ENCODE results near the gene CCSER2.
"Not testable (repeated sequence)": the region's sequence is repeated elsewhere in the genome, so short reads cannot be mapped to it uniquely, and the experiment has no call there.

CCSER2 gene

DNA sequence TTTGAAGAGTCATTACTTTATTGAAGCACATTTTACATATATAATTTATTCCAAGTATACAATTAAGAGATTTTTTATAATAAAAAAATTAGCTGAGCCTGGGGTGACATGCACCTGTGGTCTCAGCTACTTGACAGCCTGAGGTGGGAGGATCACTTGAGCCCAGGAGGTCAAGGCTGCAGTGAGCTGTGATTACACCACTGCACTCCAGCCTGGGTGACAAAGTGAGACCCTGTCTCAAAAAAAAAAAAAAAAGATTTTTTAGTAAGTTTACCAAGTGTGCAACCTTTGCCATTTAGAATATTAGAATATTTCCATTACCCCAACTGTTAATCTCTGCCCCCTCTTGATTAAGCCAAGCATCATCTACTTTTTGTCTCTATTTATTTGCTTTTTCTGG, 196.0 kb downstream of the CCSER2 start:
- Histone ChIP-seq H3K27ac (no peak overlapping the region), H3K4me3 (no peak overlapping the region)
- TF ChIP-seq, protein P1, sequence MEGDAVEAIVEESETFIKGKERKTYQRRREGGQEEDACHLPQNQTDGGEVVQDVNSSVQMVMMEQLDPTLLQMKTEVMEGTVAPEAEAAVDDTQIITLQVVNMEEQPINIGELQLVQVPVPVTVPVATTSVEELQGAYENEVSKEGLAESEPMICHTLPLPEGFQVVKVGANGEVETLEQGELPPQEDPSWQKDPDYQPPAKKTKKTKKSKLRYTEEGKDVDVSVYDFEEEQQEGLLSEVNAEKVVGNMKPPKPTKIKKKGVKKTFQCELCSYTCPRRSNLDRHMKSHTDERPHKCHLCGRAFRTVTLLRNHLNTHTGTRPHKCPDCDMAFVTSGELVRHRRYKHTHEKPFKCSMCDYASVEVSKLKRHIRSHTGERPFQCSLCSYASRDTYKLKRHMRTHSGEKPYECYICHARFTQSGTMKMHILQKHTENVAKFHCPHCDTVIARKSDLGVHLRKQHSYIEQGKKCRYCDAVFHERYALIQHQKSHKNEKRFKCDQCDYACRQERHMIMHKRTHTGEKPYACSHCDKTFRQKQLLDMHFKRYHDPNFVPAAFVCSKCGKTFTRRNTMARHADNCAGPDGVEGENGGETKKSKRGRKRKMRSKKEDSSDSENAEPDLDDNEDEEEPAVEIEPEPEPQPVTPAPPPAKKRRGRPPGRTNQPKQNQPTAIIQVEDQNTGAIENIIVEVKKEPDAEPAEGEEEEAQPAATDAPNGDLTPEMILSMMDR (IDR thresholded peaks at IDR 0.05), result no peak
- no peak for DNase-seq (ENCODE audit: low spot score)

DNA sequence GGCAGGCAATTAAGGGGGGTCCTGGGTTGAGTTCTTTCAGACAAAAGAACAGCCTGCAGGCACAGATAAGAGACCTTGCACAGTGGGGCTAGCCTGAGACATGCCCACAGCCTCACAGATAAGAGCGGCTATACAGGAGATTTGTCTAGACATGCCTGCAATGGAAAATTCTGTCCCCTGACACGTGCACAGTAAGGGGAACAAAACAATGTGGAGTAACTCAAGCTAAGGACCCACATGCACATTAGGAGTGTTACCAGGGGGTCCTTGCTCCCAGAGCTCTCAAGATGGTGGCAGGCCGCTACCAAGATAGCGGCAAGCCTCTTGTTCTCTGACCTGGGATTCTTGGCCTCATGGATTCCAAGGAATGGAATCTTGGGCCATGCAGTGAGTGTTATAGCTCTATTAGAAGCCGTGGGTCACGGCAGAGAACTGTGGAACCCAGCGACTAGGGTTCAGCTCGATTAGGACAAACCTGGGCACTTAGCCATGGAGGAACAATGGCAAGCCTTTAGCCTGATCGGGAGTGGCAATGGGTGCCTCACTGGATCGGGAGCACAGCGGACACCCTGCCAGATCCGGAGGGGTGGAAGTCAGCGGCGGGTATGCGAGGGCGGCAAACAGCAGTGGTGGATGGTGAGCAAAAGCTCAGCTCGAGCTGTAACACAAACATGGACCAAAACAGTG, 196.9 kb downstream of the CCSER2 start:
- no peak for DNase-seq (ENCODE audit: low spot score)
- TF ChIP-seq, protein P1 (IDR thresholded peaks at IDR 0.05), result no peak
- Histone ChIP-seq H3K4me3 (no peak overlapping the region), H3K27ac (no peak overlapping the region)

DNA sequence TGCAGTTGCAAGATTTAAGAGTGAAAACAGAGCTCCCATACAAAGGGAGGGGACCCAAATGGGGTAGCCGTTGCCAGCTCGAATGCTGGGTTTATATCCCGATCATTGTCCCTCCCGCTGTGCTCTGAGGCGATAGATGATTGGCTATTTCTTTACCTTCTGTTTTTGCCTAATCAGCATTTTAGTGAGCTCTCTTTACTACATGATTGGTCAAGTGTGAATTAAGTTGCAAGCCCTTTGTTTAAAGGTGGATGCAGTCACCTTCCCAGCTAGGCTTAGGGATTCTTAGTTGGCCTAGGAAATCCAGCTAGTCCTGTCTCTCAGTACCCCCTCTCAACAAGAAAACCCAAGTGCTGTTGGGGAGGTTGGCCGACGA, 197.4 kb downstream of the CCSER2 start:
- not testable (repeated sequence) for H3K27ac ChIP-seq; DNase-seq (ENCODE audit: low spot score); H3K4me3 ChIP-seq

DNA sequence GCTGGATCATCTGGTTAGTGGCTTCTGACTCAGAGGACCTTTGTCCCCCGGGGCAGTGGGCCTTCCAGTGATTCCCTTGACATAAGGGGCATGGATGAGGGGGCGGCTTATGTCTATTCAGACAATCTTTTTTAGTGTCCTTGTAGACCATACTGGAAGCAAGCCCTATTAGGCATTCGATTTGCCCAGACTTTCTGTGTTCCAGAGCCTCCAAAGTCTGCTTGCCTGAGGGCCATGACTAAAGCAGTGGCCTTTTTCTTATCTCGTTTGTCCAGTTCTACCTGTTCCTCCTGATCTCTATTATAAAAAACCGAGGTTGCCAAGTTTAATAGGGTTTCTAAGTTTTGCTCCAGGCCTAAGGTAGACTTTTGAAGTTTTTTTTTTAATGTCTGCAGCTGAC, 199.0 kb downstream of the CCSER2 start:
- DNase-seq (ENCODE audit: low spot score); H3K27ac ChIP-seq; H3K4me3 ChIP-seq: not testable (repeated sequence)

DNA sequence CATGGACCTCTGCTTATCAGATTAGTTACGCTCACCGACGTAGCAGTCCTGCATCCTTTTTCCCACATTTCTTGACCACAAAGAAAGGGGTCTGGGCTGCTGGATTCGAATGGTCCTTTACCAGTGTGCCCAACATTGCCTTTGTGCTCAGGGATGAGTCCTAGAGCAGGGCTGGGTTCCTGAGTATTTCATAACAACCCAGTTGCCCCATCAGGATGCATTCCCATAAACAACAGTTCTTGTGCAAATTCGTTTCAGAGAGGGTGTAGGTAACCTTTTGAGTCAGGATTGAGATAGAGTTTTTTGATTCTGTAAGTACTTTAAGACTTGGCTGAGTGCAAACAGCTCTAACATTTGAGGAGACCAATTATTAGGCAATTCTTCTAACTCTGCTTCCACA, 200.1 kb downstream of the CCSER2 start:
- not testable (repeated sequence) for H3K27ac ChIP-seq; DNase-seq (ENCODE audit: low spot score); H3K4me3 ChIP-seq

DNA sequence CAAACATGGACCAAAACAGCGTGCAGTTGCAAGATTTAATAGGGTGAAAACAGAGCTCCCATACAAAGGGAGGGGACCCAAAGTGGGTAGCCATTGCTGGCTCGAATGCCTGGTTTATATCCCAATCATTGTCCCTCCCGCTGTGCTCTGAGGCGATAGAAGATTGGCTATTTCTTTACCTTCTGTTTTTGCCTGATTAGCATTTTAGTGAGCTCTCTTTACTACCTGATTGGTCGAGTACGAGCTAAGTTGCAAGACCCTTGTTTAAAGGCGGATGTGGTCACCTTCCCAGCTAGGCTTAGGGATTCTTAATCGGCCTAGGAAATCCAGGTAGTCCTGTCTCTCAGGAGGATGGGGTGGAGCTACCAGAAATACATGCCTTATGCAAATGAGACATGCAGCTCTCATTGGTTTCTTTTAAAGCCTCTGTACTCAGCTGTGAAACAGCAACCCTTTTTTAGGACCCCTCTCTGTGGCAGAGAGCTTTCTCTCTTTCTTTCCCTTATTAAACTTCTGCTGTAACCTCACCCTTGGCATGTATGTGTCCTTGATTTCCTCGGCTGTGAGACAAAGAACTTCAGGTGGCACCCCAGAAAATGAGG, 202.4 kb downstream of the CCSER2 start:
- TF ChIP-seq, protein P1 (IDR thresholded peaks at IDR 0.05), result no peak
- DNase-seq (ENCODE audit: low spot score), result no peak
- Histone ChIP-seq H3K27ac (no peak overlapping the region), H3K4me3 (no peak overlapping the region)

DNA sequence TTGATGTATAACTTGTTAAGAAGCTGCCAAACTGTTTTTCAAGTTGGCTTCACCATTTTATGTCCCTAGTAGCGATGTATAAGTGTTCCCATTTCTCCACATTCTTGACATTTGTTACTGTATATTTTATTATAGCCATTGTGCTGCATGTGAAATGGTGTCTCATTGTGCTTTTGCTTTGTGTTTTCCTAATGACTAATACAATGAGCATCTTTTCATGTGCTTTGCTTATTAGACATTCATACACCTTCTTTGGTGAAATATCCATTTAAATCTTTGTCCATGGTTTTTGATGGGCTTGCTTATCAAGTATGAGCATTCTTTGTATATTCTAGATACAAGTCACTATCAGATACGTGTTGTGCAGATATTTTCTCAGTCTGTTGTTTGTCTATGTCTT, 203.0 kb downstream of the CCSER2 start:
- H3K4me3 ChIP-seq, result no peak overlapping the region
- DNase-seq (ENCODE audit: low spot score), result no peak
- H3K27ac ChIP-seq, result no peak overlapping the region
- TF ChIP-seq, protein P1 (IDR thresholded peaks at IDR 0.05), result no peak

DNA sequence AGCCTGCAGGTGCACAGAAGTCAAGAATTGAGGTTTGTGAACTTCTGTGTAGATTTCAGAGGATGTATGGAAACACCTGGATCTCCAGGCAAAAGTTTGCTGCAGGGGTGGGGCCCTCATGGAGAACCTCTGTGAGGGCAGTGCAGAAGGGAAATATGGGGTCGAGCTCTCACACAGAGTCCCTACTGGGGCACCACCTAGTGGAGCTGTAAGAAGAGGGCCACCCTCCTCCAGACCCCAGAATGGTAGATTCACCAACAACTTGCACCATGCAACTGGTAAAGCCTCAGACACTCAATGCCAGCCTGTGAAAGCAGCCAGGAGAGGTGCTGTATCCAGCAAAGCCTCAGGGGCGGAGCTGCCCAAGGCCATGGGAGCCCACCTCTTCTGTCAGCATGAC, 205.8 kb downstream of the CCSER2 start:
- H3K27ac ChIP-seq, result no peak overlapping the region
- no peak for DNase-seq (ENCODE audit: low spot score)
- TF ChIP-seq, protein P1 (IDR thresholded peaks at IDR 0.05), result no peak
- H3K4me3 ChIP-seq, result no peak overlapping the region
